Stimulated activated CD4-positive, alpha-beta T cell treated with anti-CD3 and anti-CD28 coated beads, Interleukin-12 subunit alpha, Interleukin-12 subunit beta, amount 100 ng/mL, for 48 hours (primary cell): Measurements from ENCODE around the gene THAP4.

ENCODE experiments used
- DNase-seq, 3 donors: peaks; one replicate each; pipeline ENCODE4 v3.0.0-alpha.2; 2020; ENCODE audit warnings: low read depth in 2 of 3, low spot score in 1 of 3

THAP4 gene

GRCh38 chr2:241637018-241637794 is at the start of gene THAP4, which contains the start of gene ATG4B:
THAP4 (minus strand) TSS chr2:241637158; CDS start chr2:241637017, 141 bp downstream.
ATG4B (plus strand) TSS chr2:241637693; CDS start chr2:241637715, 22 bp downstream.
- DNase-seq, result peak; percentile 39 to 68 (median 52)

- DNase-seq, result no peak
Observed at GRCh38 chr2:241686324-241686649, 49.3 kb upstream of the THAP4 start.

GRCh38 chr2:241680827-241681599 is 44.1 kb upstream of the THAP4 start:
- no peak for DNase-seq

GRCh38 chr2:241680044-241680443 is 43.1 kb upstream of the THAP4 start:
- DNase-seq, result no peak

- no peak for DNase-seq
Observed at GRCh38 chr2:241678784-241679540, 42.0 kb upstream of the THAP4 start.

GRCh38 chr2:241678307-241678706 is 41.3 kb upstream of the THAP4 start:
- DNase-seq, result no peak

GRCh38 chr2:241677392-241677791 is 40.4 kb upstream of the THAP4 start:
- no peak for DNase-seq

GRCh38 chr2:241676665-241677064 is 39.7 kb upstream of the THAP4 start:
- no peak for DNase-seq

GRCh38 chr2:241675885-241676284 is 38.9 kb upstream of the THAP4 start:
- DNase-seq, result no peak

GRCh38 chr2:241673797-241674725 is 37.1 kb upstream of the THAP4 start:
- no peak for DNase-seq

GRCh38 chr2:241673189-241673663 is 36.3 kb upstream of the THAP4 start:
- DNase-seq, result no peak

- no peak for DNase-seq
Observed at GRCh38 chr2:241672243-241673188, 35.6 kb upstream of the THAP4 start.

GRCh38 chr2:241671457-241672240 is 34.7 kb upstream of the THAP4 start:
- no peak for DNase-seq

GRCh38 chr2:241670333-241671110 is 33.6 kb upstream of the THAP4 start:
- DNase-seq, result no peak

- no peak for DNase-seq
Observed at GRCh38 chr2:241668839-241669238, 31.9 kb upstream of the THAP4 start.

- no peak for DNase-seq
Observed at GRCh38 chr2:241668354-241668753, 31.4 kb upstream of the THAP4 start.

- DNase-seq, result no peak
Observed at GRCh38 chr2:241666627-241667400, 29.9 kb upstream of the THAP4 start.
